Upper lobe of right lung (tissue), 1 donor: ENCODE measurements around the gene NRBP1. TPM values are rescaled to one million over a fixed set of nuclear protein-coding genes. Genes with fewer than 3 reads are reported as not detected.

Experiments used
- ATAC-seq: fragments of 200-7000 bp; cut with Tn5 transposase; one replicate; pipeline ENCODE4 v1.9.1; 2020; ENCODE audit warnings: mild to moderate bottlenecking, moderate library complexity
- DNase-seq: peaks from one replicate; pipeline ENCODE4 v3.0.0-alpha.2; 2020
- H3K27ac ChIP-seq: fragments of 200-600 bp; one replicate; pipeline ENCODE4 v1.8.0; 2022
- H3K27me3 ChIP-seq: fragments of 200-600 bp; one replicate; pipeline ENCODE4 v1.8.0; 2022; ENCODE audit warnings: mild to moderate bottlenecking
- H3K36me3 ChIP-seq: fragments of 200-600 bp; one replicate; pipeline ENCODE4 v1.8.0; 2022
- H3K4me1 ChIP-seq: fragments of 200-600 bp; one replicate; pipeline ENCODE4 v1.8.0; 2022
- H3K4me3 ChIP-seq: fragments of 200-600 bp; one replicate; pipeline ENCODE4 v1.8.0; 2022; ENCODE audit warnings: mild to moderate bottlenecking
- H3K9me3 ChIP-seq: fragments of 200-600 bp; one replicate; pipeline ENCODE4 v1.8.0; 2022
- intact Hi-C: fragments of 100-400 bp; cut with DNase I; formaldehyde crosslinking; loops from one replicate; pipeline ENCODE4 v1.11.0; 2022
- total RNA-seq: library from RNA; stranded (reverse); fragmentation: NEBNext Ultra II Directional; extraction: Animal tissue kit (Norgen Biotek cat#: 25700); gene quantifications from one replicate; pipeline ENCODE4 v1.2.1, GENCODE V29; 2021
- TF ChIP-seq, protein P1 (sequence below): fragments of 200-600 bp; IDR thresholded peaks from one replicate; pipeline ENCODE4 v1.8.0; 2022; ENCODE audit warnings: antibody characterized with exemption
- donor health status: DM: no; HTN: yes; CAD: no; lungs with severe emphysema.

Gene NRBP1
- total RNA-seq, 1 donor from 2014 or later, result 75.8 TPM

DNA sequence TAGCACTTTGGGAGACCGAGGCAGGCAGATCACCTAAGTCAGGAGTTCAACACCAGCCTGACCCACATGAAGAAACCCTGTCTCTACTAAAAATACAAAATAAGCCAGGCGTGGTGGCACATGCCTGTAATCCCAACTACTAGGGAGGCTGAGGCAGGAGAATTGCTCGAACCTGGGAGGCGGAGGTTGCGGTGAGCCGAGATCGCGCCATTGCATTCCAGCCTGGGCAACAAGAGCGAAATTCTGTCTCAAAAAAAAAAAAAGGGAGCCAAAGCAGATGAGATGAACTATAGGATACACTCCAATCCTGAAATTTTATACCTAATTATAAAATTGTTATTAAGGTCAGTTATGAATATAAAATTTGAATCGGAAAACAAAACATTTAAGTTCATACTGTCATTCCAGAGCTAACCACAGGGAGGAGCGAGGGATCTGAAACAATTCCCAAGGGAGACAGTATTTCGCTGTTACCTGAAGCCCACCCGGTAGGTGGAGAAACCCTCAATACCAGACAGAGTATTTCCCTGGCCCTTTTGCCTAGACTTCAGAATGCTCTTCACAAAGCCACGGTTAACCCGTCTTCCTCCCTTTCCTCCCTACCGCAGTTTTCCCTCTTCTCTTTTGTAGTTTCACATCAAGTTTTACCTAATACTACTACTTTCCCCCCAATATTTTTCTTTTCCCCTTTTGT lies 20.5 kb upstream of the NRBP1 start:
- ATAC-seq (no peak), DNase-seq (no peak)
- Histone ChIP-seq H3K27ac (peak overlapping the region; percentile 90), H3K4me3 (peak overlapping the region; percentile 100), H3K9me3 (no peaks in the 10 kb centered on the region), H3K27me3 (no peaks in the 10 kb centered on the region), H3K36me3 (no peaks in the 10 kb centered on the region), H3K4me1 (peaks cover 20% of the 10 kb centered on the region)
- TF ChIP-seq, protein P1, sequence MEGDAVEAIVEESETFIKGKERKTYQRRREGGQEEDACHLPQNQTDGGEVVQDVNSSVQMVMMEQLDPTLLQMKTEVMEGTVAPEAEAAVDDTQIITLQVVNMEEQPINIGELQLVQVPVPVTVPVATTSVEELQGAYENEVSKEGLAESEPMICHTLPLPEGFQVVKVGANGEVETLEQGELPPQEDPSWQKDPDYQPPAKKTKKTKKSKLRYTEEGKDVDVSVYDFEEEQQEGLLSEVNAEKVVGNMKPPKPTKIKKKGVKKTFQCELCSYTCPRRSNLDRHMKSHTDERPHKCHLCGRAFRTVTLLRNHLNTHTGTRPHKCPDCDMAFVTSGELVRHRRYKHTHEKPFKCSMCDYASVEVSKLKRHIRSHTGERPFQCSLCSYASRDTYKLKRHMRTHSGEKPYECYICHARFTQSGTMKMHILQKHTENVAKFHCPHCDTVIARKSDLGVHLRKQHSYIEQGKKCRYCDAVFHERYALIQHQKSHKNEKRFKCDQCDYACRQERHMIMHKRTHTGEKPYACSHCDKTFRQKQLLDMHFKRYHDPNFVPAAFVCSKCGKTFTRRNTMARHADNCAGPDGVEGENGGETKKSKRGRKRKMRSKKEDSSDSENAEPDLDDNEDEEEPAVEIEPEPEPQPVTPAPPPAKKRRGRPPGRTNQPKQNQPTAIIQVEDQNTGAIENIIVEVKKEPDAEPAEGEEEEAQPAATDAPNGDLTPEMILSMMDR, result peak; percentile 53
- intact Hi-C loops, result no loop called here

- peak; percentile 42 for ATAC-seq
- TF ChIP-seq, protein P1, result no peak
- intact Hi-C loops, result no loop called here
Measured at GRCh38 chr2:27408601-27409320, 19.7 kb upstream of the NRBP1 start.

GRCh38 chr2:27409321-27410073 lies 18.9 kb upstream of the NRBP1 start, which contains the start of gene PPM1G:
PPM1G (minus strand) TSS chr2:27409591; CDS start chr2:27409422, 169 bp downstream.
- Histone ChIP-seq H3K4me3 (peak within 1 kb of the TSS; percentile 100), H3K4me1 (peaks cover 20% of the 10 kb centered on the region), H3K27ac (peak within 1 kb of the TSS; percentile 90), H3K36me3 (no peaks in the 10 kb centered on the region), H3K9me3 (no peaks in the 10 kb centered on the region), H3K27me3 (no peaks in the 10 kb centered on the region)
- intact Hi-C loops, result no loop called here
- DNase-seq (peak; percentile 99), ATAC-seq (peak; percentile 100)
- TF ChIP-seq, protein P1, result no peak

More at GRCh38 chr2:27408601-27409320, 19.7 kb upstream of the NRBP1 start:
- H3K27me3 ChIP-seq, result no peaks in the 10 kb centered on the region
- H3K27ac ChIP-seq, result peak overlapping the region; percentile 90
- no peaks in the 10 kb centered on the region for H3K9me3 ChIP-seq
- DNase-seq, result no peak
- peaks cover 20% of the 10 kb centered on the region for H3K4me1 ChIP-seq
- H3K4me3 ChIP-seq, result peak overlapping the region; percentile 100
- no peaks in the 10 kb centered on the region for H3K36me3 ChIP-seq

DNA sequence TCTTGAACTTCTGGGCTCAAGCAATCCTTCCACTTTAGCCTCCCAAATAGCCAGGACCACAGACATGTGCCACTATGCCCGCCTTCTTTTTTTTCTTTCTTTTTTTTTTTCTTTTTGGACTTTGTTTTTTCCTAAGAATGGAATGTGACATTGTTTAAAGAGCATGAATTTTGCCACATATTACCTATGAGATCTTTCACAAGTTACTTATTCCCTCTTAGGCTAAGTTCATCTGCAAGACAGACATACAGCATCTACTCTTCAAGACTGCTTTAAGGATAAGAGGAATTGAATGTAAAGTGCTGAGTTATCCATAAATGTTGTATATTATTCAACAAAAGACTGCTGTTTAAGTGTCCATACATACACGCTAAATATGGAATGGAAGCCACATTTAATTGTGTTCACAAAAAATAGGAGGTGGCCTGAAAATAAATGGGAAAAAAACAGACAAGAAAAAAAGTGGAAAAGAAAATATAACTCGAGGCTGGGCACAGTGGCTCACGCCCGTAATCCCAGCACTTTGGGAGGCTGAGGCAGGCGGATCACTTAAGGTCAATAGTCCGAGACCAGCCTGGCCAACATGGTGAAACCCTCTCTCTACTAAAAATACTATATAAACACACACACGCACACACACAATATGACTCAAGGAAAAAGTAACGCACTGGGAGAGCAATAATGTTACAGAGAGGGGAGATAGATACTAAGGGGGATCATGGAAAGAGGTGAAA lies 15.8 kb upstream of the NRBP1 start:
- H3K4me1 ChIP-seq, result peaks cover 16% of the 10 kb centered on the region
- H3K4me3 ChIP-seq, result no peak overlapping the region
- H3K27ac ChIP-seq, result no peak overlapping the region
- DNase-seq, result no peak
- H3K9me3 ChIP-seq, result no peaks in the 10 kb centered on the region
- no peak for ATAC-seq
- no peaks in the 10 kb centered on the region for H3K27me3 ChIP-seq
- H3K36me3 ChIP-seq, result no peaks in the 10 kb centered on the region
- intact Hi-C loops, result no loop called here
- TF ChIP-seq, protein P1, result no peak

GRCh38 chr2:27416151-27416550 lies 12.3 kb upstream of the NRBP1 start:
- ATAC-seq (no peak), DNase-seq (no peak)
- TF ChIP-seq, protein P1, result no peak
- intact Hi-C loops, result no loop called here
- Histone ChIP-seq H3K9me3 (no peaks in the 10 kb centered on the region), H3K27me3 (no peaks in the 10 kb centered on the region), H3K4me1 (no peaks in the 10 kb centered on the region), H3K4me3 (no peak overlapping the region), H3K36me3 (no peaks in the 10 kb centered on the region), H3K27ac (no peak overlapping the region)
